Pancreas (tissue), 10 donors: ENCODE results near the gene SPAG8. TPM values are rescaled to one million over a fixed set of nuclear protein-coding genes. Genes with fewer than 3 reads are reported as not detected.

Experiments
- ATAC-seq, 4 donors: fragments of 200-7000 bp; cut with Tn5 transposase; one replicate each; pipeline versions ENCODE4 v1.8.0 to v1.9.1; 2020; ENCODE audit warnings: mild to moderate bottlenecking in 4 of 4, moderate library complexity in 4 of 4
- DNase-seq, 6 donors: peaks; one replicate each; pipeline ENCODE4 v3.0.0-alpha.2; 2020
- FAIRE-seq: peaks from 2 replicates; lab custom pipeline; 2012; peaks lifted over from hg19 to GRCh38; lab: Jason Lieb, UNC
- H3K27ac ChIP-seq, 4 donors: fragments of 200-600 bp; sonication (generic); 1 replicate in 3 of 4; 2 replicates in 1 of 4; pipeline versions ENCODE4 v1.5.0 to v1.8.0; 2020
- H3K27me3 ChIP-seq, 4 donors: fragments of 200-600 bp; one replicate each; pipeline ENCODE4 v1.8.0; 2021
- H3K36me3 ChIP-seq, 3 donors: fragments of 200-600 bp; sonication (generic) in 1 of 3; one replicate each; pipeline versions ENCODE4 v1.5.0 to v1.8.0; 2020 to 2021
- H3K4me1 ChIP-seq, 3 donors: fragments of 200-600 bp; one replicate each; pipeline ENCODE4 v1.8.0; 2021
- H3K4me3 ChIP-seq, 4 donors: fragments of 200-600 bp; sonication (generic) in 2 of 4; one replicate each; pipeline versions ENCODE4 v1.5.0 to v1.8.0; 2020 to 2021
- H3K9me3 ChIP-seq, 4 donors: fragments of 200-600 bp; one replicate each; pipeline ENCODE4 v1.8.0; 2021
- CTCF ChIP-seq, 4 donors: fragments of 200-600 bp; sonication (generic) in 3 of 4; IDR thresholded peaks; one replicate each; pipeline versions ENCODE4 v1.5.0 to v1.8.0; 2021; ENCODE audit warnings: antibody characterized with exemption in 4 of 4
- WGBS, 2 donors: extraction: QIAGEN DNeasy Blood & Tissue Kit; methylation state at CpG; one replicate each; pipeline ENCODE4 v1.1.7; 2013; 5-methylcytosine and 5-hydroxymethylcytosine counted together
- intact Hi-C, 3 donors: fragments of 100-400 bp; cut with DNase I; formaldehyde crosslinking; loops; one replicate each; pipeline versions ENCODE4 v1.11.1 to v1.14.2; 2022
- polyA plus RNA-seq, 2 donors: library from polyadenylated mRNA; stranded (reverse); fragments of 200-250 nt; gene quantifications; one replicate each; pipeline ENCODE4 v1.2.3, GENCODE V29; 2013
- total RNA-seq, 6 donors: library from RNA; stranded (reverse); fragmentation: NEBNext Ultra II Directional in 4 of 6; extraction: Animal tissue kit (Norgen Biotek cat#: 25700) in 4 of 6; gene quantifications; one replicate each; pipeline versions ENCODE4 v1.2.1 to v1.2.4, GENCODE V29; 2021 to 2023
- donor health status: healthy with polysubstance abuse.
- donor health status: DM: no; HTN: no; CAD: no; lungs with moderate emphysema.
- donor health status: DM: no; HTN: no; CAD: no.
- donor health status: control.
- donor health status: control.
- donor health status: Bipolar disorder and iron deficiency.
- donor health status: DM: yes; HTN: yes; CAD: no.
- donor health status: DM: no; HTN: no; CAD: no.
- donor health status: DM: no; HTN: no; CAD: no.
- donor health status: DM: yes; HTN: yes; CAD: no.

The SPAG8 gene
- total and polyA plus RNA-seq, 8 donors: 0.52 to 3.1 (median 1.0) TPM

GRCh38 chr9:35852876-35853865, 41.1 kb upstream of the SPAG8 start:
- ATAC-seq: no peak
- H3K4me1 ChIP-seq: no peaks in the 10 kb centered on the region
- no peak overlapping the region for H3K27ac ChIP-seq
- no peak for FAIRE-seq
- no peaks in the 10 kb centered on the region for H3K27me3 ChIP-seq
- intact Hi-C loops: no loop called here
- H3K9me3 ChIP-seq: no peaks in the 10 kb centered on the region
- H3K36me3 ChIP-seq: peaks cover 0 to 2% (median 0%) of the 10 kb centered on the region in 3 donors
- TF ChIP-seq CTCF (IDR thresholded peaks at IDR 0.05): no peak
- DNase-seq: no peak
- 90 to 92% methylated on average over 25 of the region's 25 CpGs for WGBS, 2 donors
- no peak overlapping the region for H3K4me3 ChIP-seq

- no peaks in the 10 kb centered on the region for H3K4me1 ChIP-seq
- DNase-seq: no peak
- no peak for FAIRE-seq
- ATAC-seq: no peak
- H3K4me3 ChIP-seq: no peak overlapping the region
- intact Hi-C loops: no loop called here
- no peak for TF ChIP-seq CTCF (IDR thresholded peaks at IDR 0.05)
- H3K36me3 ChIP-seq: peaks cover 0 to 11% (median 0%) of the 10 kb centered on the region in 3 donors
- no peak overlapping the region for H3K27ac ChIP-seq
- 79 to 91% methylated on average over 2 of the region's 2 CpGs for WGBS, 2 donors
- no peaks in the 10 kb centered on the region for H3K9me3 ChIP-seq
- H3K27me3 ChIP-seq: no peaks in the 10 kb centered on the region
These were observed 40.3 kb upstream of the SPAG8 start for GRCh38 chr9:35852267-35852815.

- H3K27ac ChIP-seq: no peak overlapping the region
- H3K4me3 ChIP-seq: no peak overlapping the region
- H3K4me1 ChIP-seq: peaks cover 0 to 13% (median 0%) of the 10 kb centered on the region in 3 donors
- ATAC-seq: peak in 1 of 4 donors; percentile 29
- TF ChIP-seq CTCF (IDR thresholded peaks at IDR 0.05): no peak
- intact Hi-C loops: no loop called here
- H3K27me3 ChIP-seq: no peaks in the 10 kb centered on the region
- WGBS, 2 donors: 88 to 90% methylated on average over 4 of the region's 4 CpGs
- H3K9me3 ChIP-seq: no peaks in the 10 kb centered on the region
- peaks cover 0 to 16% (median 0%) of the 10 kb centered on the region in 3 donors for H3K36me3 ChIP-seq
- DNase-seq: no peak
- FAIRE-seq: no peak
These were observed 35.9 kb upstream of the SPAG8 start for GRCh38 chr9:35847792-35848572.

- peak overlapping the region in 2 of 4 donors; percentile 1 to 7 for H3K4me3 ChIP-seq
- WGBS, 2 donors: 70 to 72% methylated on average over 52 to 53 of the region's 53 CpGs
- H3K27ac ChIP-seq: peak overlapping the region in 1 of 4 donors; percentile 30
- peaks cover 0 to 16% (median 0%) of the 10 kb centered on the region in 3 donors for H3K36me3 ChIP-seq
- peak in 3 of 4 donors; percentile 22 to 77 (median 41) for ATAC-seq
- DNase-seq: peak in 1 of 6 donors; percentile 43
- peaks cover 0 to 13% (median 0%) of the 10 kb centered on the region in 3 donors for H3K4me1 ChIP-seq
- no peaks in the 10 kb centered on the region for H3K27me3 ChIP-seq
- no peak for TF ChIP-seq CTCF (IDR thresholded peaks at IDR 0.05)
- FAIRE-seq: no peak
- H3K9me3 ChIP-seq: no peaks in the 10 kb centered on the region
- intact Hi-C loops: no loop called here
These were observed 34.0 kb upstream of the SPAG8 start for GRCh38 chr9:35845824-35846771.
